Effector CD8-positive, alpha-beta T cell (primary cell): ENCODE measurements around the gene ACD.

Experiments
- DNase-seq: peaks from one replicate; lab custom pipeline; 2025; lab: John Stamatoyannopoulos, UW

ACD gene

GRCh38 chr16:67661886-67662652 lies 2.0 kb upstream of the ACD start:
- no peak for DNase-seq

- no peak for DNase-seq
These were observed 1.2 kb upstream of the ACD start for GRCh38 chr16:67661101-67661761.

DNA sequence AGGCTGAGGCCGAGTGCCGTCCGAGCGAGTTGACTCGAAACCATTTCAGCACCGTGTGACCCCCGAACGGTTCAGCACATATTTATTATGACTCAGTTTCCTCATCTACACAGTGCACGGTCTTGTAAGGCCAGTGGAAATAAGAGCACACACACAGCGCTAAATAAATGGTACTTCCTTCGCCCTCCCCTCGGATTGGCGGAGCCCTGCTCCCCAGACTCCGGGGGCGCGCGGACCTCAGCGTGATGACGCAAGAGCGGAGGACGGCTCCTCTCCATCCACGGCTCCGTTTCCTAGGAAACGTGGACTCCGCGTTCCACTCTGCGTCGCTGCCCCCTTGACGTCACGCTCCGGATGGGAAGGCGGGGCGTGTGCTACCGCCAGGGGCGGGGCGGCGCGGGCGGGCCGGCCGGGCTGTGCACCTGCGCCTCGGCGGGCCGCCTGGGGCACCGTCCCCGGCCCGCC lies 536 bp upstream of the ACD start, which contains the start of gene PARD6A:
Gene PARD6A, plus strand, starts transcription at position 397 of the 465 bp plus-strand sequence. CDS start 79 bp downstream, outside the sequence.
- DNase-seq: peak; percentile 92

GRCh38 chr16:67658849-67659674 lies 998 bp downstream of the ACD start:
- DNase-seq: no peak

- no peak for DNase-seq
These were observed 2.1 kb downstream of the ACD start for GRCh38 chr16:67657751-67658518.

GRCh38 chr16:67657017-67657608 lies 2.9 kb downstream of the ACD start:
- no peak for DNase-seq

DNA sequence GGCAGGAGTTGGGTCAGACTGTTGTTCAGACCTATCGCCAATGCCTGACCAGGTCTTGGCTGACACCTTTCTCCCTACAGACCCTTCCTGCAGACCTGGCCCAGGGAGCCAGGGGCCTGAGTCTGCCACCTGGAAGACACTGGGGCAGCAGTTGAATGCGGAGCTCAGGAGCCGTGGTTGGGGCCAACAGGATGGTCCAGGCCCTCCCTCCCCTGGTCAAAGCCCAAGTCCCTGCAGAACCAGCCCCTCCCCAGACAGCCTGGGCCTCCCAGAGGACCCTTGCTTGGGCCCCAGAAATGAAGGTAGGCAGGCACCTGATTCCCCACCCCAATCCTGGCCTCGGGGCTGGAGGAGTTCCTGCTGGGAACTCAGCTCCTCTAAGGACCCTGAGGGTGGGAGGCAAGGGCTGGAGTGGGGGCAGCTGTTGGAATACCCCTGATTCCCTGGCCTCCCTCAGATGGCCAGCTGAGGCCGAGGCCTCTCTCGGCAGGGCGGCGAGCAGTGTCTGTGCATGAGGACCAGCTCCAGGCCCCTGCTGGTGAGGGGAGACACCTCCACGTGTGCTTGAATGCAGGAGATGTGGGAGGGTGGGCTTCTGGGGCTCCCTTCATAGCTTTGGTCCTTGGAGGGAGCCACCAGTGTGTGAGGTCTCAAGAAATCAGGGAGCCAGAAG lies 3.6 kb downstream of the ACD start:
- no peak for DNase-seq

DNA sequence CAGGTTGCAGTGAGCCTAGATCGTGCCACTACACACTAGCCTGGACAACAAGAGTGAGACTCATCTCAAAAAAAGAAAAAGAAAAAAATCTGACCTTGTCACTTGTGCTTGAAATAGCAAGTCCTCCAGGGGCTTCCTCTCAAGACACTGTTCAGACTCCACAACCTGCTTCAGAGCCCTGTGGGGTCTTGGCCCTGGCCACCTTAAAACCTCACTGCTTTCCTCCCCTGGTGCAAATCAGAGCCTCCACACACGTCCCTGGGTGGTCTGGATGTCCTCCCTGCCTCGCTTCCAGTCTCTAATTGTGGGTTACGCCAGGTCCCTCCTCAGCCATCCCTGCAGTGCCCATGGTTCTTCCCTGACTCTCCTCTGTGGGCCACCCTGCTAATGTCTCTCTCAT lies 4.7 kb downstream of the ACD start:
- no peak for DNase-seq

DNA sequence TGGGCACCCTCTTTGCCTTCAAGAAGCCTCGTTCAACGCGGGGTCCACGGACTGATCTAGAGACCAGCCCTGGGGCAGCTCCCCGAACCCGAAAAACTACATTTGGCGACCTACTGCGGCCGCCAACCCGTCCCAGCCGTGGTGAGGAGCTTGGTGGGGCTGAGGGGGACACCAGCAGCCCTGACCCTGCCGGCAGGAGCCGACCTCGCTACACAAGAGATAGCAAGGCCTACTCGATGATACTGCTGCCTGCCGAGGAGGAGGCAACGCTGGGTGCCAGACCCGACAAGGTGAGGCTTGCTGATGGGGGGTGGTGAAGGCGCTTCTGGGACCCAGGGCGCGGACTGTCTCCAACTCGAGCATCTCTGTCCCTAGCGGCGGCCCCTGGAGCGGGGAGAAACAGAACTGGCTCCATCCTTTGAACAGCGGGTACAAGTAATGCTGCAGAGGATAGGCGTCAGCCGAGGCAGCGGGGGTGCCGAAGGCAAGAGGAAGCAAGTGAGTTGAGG lies 5.6 kb downstream of the ACD start:
- DNase-seq: no peak

GRCh38 chr16:67653789-67654402 lies 6.2 kb downstream of the ACD start:
- no peak for DNase-seq

- DNase-seq: no peak
These were observed 6.8 kb downstream of the ACD start for GRCh38 chr16:67653128-67653788.

- DNase-seq: no peak
These were observed 7.4 kb downstream of the ACD start for GRCh38 chr16:67652578-67653127.

DNA sequence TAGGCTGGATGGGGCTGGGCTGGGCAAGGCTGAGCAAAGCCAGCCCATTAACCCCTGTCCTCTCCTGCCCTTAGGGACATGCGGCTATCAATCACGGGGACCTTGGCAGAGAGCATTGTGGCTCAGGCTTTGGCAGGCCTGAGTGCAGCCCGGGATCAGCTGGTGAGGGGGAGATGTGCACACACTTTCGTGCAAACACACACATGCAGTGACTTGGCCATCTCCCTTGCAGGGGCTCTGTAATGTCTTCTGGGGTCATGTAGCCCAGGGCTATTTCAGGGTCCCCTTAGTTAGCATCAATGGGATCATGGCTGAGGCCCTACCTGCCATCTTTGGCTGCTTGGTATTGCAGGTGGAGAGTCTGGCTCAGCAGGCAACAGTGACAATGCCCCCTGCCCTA lies 8.2 kb downstream of the ACD start:
- no peak for DNase-seq

DNA sequence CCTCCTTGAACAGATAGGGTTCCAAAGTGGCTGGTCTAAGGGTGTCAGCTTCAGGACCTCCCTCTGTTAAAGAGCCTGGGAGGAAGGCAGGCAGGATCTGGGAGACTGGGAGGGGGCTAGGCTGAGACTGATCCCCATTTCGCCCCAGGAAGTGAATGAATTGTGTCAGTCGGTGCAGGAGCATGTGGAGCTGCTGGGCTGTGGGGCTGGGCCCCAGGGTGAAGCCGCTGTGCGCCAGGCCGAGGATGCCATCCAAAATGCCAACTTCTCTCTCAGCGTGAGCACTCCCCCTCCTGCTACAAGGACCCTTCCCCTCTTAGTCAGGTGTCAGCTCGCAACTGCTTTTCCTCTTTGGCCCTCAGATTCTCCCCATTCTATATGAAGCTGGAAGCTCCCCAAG lies 9.0 kb downstream of the ACD start:
- DNase-seq: no peak

GRCh38 chr16:67650023-67650422 lies 10.0 kb downstream of the ACD start:
- no peak for DNase-seq

DNA sequence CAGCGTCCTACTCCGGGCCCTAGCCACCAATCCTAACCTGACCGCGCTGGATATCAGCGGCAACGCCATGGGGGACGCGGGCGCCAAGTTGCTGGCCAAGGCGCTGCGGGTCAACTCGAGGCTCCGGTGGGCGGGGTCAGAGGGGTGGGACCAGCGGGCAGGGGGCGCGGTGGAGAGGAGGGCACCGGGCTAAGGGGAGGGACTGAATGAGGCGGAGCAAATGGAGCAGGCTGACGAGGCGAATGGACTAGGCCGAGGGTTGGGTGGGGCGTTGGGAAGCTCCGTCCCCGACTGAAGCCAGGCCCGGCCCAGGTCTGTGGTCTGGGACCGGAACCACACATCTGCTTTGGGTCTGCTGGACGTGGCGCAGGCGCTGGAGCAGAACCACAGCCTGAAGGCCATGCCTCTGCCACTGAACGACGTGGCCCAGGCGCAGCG lies 10.5 kb downstream of the ACD start:
- DNase-seq: no peak

GRCh38 chr16:67648764-67649407 lies 11.2 kb downstream of the ACD start:
- no peak for DNase-seq

DNA sequence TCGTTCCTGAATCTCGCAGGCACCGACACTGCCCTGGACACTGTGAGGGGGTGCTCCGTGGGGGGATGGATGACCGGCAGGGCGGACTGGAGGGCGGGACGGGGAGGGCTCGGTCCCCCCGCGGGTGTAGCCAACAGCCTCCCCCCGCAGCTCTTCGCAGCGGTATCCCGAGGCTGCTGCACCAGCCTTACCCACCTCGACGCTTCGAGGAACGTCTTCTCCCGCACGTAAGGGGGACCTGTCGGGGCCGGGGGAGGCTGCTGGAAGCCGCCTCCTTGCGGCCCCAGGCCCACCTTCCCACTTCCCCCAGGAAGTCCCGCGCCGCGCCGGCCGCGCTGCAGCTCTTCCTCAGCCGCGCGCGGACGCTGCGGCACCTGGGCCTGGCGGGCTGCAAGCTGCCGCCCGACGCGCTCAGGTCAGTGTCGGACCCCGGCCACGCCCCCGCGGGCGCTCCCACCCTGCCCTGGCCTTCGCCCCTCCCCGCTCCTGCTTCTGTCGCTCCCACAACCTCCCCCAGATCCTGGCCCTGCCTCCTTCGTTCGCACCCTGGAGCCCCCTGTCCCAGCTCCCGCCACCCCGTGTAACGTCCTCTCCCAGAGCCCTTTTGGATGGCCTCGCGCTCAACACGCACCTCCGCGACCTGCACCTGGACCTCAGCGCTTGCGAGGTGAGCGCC lies 11.8 kb downstream of the ACD start:
- no peak for DNase-seq
